ENCODE results near the gene ACE2.

DNA sequence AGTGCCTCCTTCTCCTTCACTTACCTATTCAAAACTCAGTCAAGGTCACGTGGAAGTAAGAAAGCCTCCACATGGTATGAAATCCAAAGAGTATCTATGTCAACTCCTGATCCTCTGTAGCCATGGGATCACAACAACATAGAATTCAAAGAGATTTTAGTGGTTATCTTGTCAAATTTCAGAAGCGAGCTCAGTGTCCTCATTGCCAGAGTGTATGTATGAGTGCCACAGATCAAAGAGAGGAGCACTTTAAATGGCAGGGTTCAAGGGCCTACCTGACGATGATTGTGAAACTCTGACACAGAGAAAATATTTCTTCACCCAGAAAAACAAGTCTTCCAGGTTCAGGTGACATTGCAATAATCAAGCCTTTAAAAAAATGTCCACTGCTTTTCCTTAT lies 1.2 kb upstream of the ACE2 start:
- TF ChIP-seq POLR2A (IDR thresholded peaks at IDR 0.05; ENCODE audit: low read length): no peak
- TF ChIP-seq GATA1 (IDR thresholded peaks at IDR 0.05; ENCODE audit: low read depth, low read length): no peak
